ENCODE measurements around the gene PRSS27.
"Not testable (repeated sequence)": the region's sequence is repeated elsewhere in the genome, so short reads cannot be mapped to it uniquely, and the experiment has no call there.

The PRSS27 gene

GRCh38 chr16:2721634-2722173 lies 1.7 kb upstream of the PRSS27 start:
- DNase-seq, result not testable (repeated sequence)

- DNase-seq, result peak; percentile 90
Measured at GRCh38 chr16:2720719-2721633, 952 bp upstream of the PRSS27 start.

- no peak for DNase-seq
Measured at GRCh38 chr16:2719328-2720063, 528 bp downstream of the PRSS27 start.

GRCh38 chr16:2717383-2718263 lies 2.4 kb downstream of the PRSS27 start:
- DNase-seq, result no peak

GRCh38 chr16:2716948-2717347 lies 3.1 kb downstream of the PRSS27 start:
- DNase-seq, result no peak

GRCh38 chr16:2715966-2716885 lies 3.8 kb downstream of the PRSS27 start:
- DNase-seq, result no peak

GRCh38 chr16:2715519-2715918 lies 4.5 kb downstream of the PRSS27 start:
- DNase-seq, result no peak

- DNase-seq, result no peak
Measured at GRCh38 chr16:2715064-2715463, 5.0 kb downstream of the PRSS27 start.

- no peak for DNase-seq
Measured at GRCh38 chr16:2713985-2714774, 5.8 kb downstream of the PRSS27 start.

GRCh38 chr16:2713523-2713922 lies 6.5 kb downstream of the PRSS27 start:
- DNase-seq, result no peak

- no peak for DNase-seq
Measured at GRCh38 chr16:2712546-2712945, 7.5 kb downstream of the PRSS27 start.

GRCh38 chr16:2712063-2712441 lies 8.0 kb downstream of the PRSS27 start:
- no peak for DNase-seq

- no peak for DNase-seq
Measured at GRCh38 chr16:2711370-2712062, 8.5 kb downstream of the PRSS27 start.

GRCh38 chr16:2710711-2711231 lies 9.3 kb downstream of the PRSS27 start:
- no peak for DNase-seq

GRCh38 chr16:2710021-2710710 lies 9.9 kb downstream of the PRSS27 start:
- DNase-seq, result no peak

GRCh38 chr16:2709588-2709984 lies 10.4 kb downstream of the PRSS27 start:
- DNase-seq, result no peak

- no peak for DNase-seq
Measured at GRCh38 chr16:2708955-2709587, 11.0 kb downstream of the PRSS27 start.

GRCh38 chr16:2708290-2708639 lies 11.8 kb downstream of the PRSS27 start:
- no peak for DNase-seq

Data from HCEC 1CT (cell line).